Chondrocyte (in vitro differentiated cells): ENCODE measurements around the gene CMIP. TPM values are rescaled to one million over a fixed set of nuclear protein-coding genes. Genes with fewer than 3 reads are reported as not detected.

ENCODE experiments used
- DNase-seq: peaks from one replicate; pipeline ENCODE4 v3.0.0; 2021; ENCODE audit warnings: mixed read lengths, low spot score
- H3K27ac Mint-ChIP-seq: one replicate; pipeline ENCODE4 v1.8.0; 2021; ENCODE audit warnings: mild to moderate bottlenecking, moderate library complexity, mixed read lengths; ENCODE audit not compliant: unreplicated experiment
- H3K27me3 Mint-ChIP-seq: 2 replicates; pipeline ENCODE4 v1.8.0; 2021; ENCODE audit warnings: low read depth, mixed read lengths
- H3K36me3 Mint-ChIP-seq: 2 replicates; pipeline ENCODE4 v1.8.0; 2021; ENCODE audit warnings: low read depth, mixed read lengths
- H3K4me1 Mint-ChIP-seq: 2 replicates; pipeline ENCODE4 v1.8.0; 2021; ENCODE audit warnings: low read depth, mild to moderate bottlenecking, mixed read lengths
- H3K4me3 Mint-ChIP-seq: one replicate; pipeline ENCODE4 v1.8.0; 2021; ENCODE audit warnings: mild to moderate bottlenecking, moderate library complexity, mixed read lengths; ENCODE audit not compliant: unreplicated experiment
- H3K9me3 Mint-ChIP-seq: 2 replicates; pipeline ENCODE4 v1.8.0; 2021; ENCODE audit warnings: low read depth, mixed read lengths
- CTCF ChIP-seq: fragments of 200-600 bp; sonication (generic); IDR thresholded peaks from 2 replicates; pipeline ENCODE4 v1.5.0; 2021; ENCODE audit warnings: antibody characterized with exemption, mild to moderate bottlenecking, moderate library complexity
- microRNA-seq: library from miRNA; unstranded; fragments of <30 nt; microRNA quantifications from one replicate; pipeline ENCODE4 v1.2.0, GENCODE V29; 2020; ENCODE audit warnings: borderline number of aligned reads
- total RNA-seq: library from RNA; stranded (reverse); gene quantifications from 3 replicates; pipeline ENCODE4 v1.2.1, GENCODE V29; 2021

CMIP gene
- total RNA-seq, 1 donor from 2014 or later, result 62.9 TPM

- no peak overlapping the region for H3K4me3 Mint-ChIP-seq
- no peaks in the 10 kb centered on the region for H3K9me3 Mint-ChIP-seq
- peak overlapping the region; percentile 22 for H3K27ac Mint-ChIP-seq
- H3K36me3 Mint-ChIP-seq, result no peaks in the 10 kb centered on the region
- no peak for TF ChIP-seq CTCF
- peaks cover 3% of the 10 kb centered on the region for H3K27me3 Mint-ChIP-seq
- no peaks in the 10 kb centered on the region for H3K4me1 Mint-ChIP-seq
- DNase-seq, result no peak
These were observed 313.8 kb downstream of the CMIP start for GRCh38 chr16:81758376-81758775.

Small RNA genes within 50 kb of the gene (microRNA-seq; reads per million reads assigned to microRNA genes)
- gene MIR6504 (not detected), gene MIR7854 (not detected)

Other genes starting within 250 kb of the CMIP start
- not detected in 3 replicates for gene BCO1, start 206.1 kb upstream of the CMIP start, total RNA-seq
- 12.8 to 18.0 TPM (median 16.7 TPM) in 3 replicates for gene GAN, start 129.8 kb upstream of the CMIP start, total RNA-seq